Smooth muscle cell (in vitro differentiated cells): ENCODE results near the gene LSM4. TPM values are rescaled to one million over a fixed set of nuclear protein-coding genes. Genes with fewer than 3 reads are reported as not detected.

Source experiments
- DNase-seq: peaks from one replicate; lab custom pipeline; 2025; ENCODE audit not compliant: unreplicated experiment; lab: John Stamatoyannopoulos, UW
- H2AFZ ChIP-seq: fragments of 200-600 bp; sonication (generic); 2 replicates; pipeline ENCODE4 v1.6.0; 2016; ENCODE audit warnings: antibody characterized with exemption, low read depth, mild to moderate bottlenecking
- H3F3A ChIP-seq: fragments of 200-600 bp; sonication (generic); 2 replicates; pipeline ENCODE4 v1.6.0; 2017; ENCODE audit warnings: antibody characterized with exemption, low read depth
- H3K27ac ChIP-seq: fragments of 200-600 bp; sonication (generic); 2 replicates; pipeline ENCODE4 v1.5.1; 2016; ENCODE audit warnings: low read depth, mild to moderate bottlenecking
- H3K27me3 ChIP-seq: fragments of 200-600 bp; sonication (generic); 2 replicates; pipeline ENCODE4 v1.6.1; 2016; ENCODE audit warnings: low read depth, mild to moderate bottlenecking
- H3K36me3 ChIP-seq: fragments of 200-600 bp; sonication (generic); 2 replicates; pipeline ENCODE4 v1.5.1; 2016; ENCODE audit warnings: low read depth
- H3K4me1 ChIP-seq: fragments of 200-600 bp; sonication (generic); 2 replicates; pipeline ENCODE4 v1.5.1; 2016; ENCODE audit warnings: low read depth
- H3K4me2 ChIP-seq: fragments of 200-600 bp; sonication (generic); 2 replicates; pipeline ENCODE4 v1.6.0; 2016; ENCODE audit warnings: mild to moderate bottlenecking
- H3K4me3 ChIP-seq: fragments of 200-600 bp; sonication (generic); 2 replicates; pipeline ENCODE4 v1.5.1; 2016; ENCODE audit warnings: mild to moderate bottlenecking
- H3K79me2 ChIP-seq: fragments of 200-600 bp; sonication (generic); 2 replicates; pipeline ENCODE4 v1.6.0; 2016; ENCODE audit warnings: low read depth, mild to moderate bottlenecking
- H3K9ac ChIP-seq: fragments of 200-600 bp; sonication (generic); 2 replicates; pipeline ENCODE4 v1.6.0; 2016; ENCODE audit warnings: low read depth
- H3K9me3 ChIP-seq: fragments of 200-600 bp; sonication (generic); replicated peaks from 2 replicates; pipeline ENCODE4 v1.5.1; 2016; ENCODE audit warnings: low read depth
- H4K20me1 ChIP-seq: fragments of 200-600 bp; sonication (generic); 2 replicates; pipeline ENCODE4 v1.6.0; 2016; ENCODE audit warnings: low read depth
- WGBS: methylation state at CpG from one replicate; pipeline ENCODE4 v1.1.7; 2016; ENCODE audit warnings: low lambda C conversion rate; 5-methylcytosine and 5-hydroxymethylcytosine counted together
- polyA plus RNA-seq: library from polyadenylated mRNA; unstranded; fragments of >200 nt; fragmentation: Nextera tagmentation; extraction: Ambion mirVana; gene quantifications from 2 replicates; pipeline ENCODE4 v1.2.1, GENCODE V29; 2016
- total RNA-seq: library from RNA; depleted of rRNA; stranded (reverse); fragments of >200 nt; gene quantifications from 2 replicates; pipeline ENCODE4 v1.2.3, GENCODE V29; 2014
- TF ChIP-seq, protein P1 (sequence below): fragments of 200-600 bp; sonication (generic); IDR thresholded peaks from 2 replicates; pipeline ENCODE4 v1.5.1; 2017; ENCODE audit warnings: borderline replicate concordance, mild to moderate bottlenecking, antibody characterized with exemption; ENCODE audit not compliant: insufficient read depth, poor library complexity, severe bottlenecking

LSM4 gene
- total and polyA plus RNA-seq, 2 experiments from 2014 or later = 116 to 156 TPM

DNA sequence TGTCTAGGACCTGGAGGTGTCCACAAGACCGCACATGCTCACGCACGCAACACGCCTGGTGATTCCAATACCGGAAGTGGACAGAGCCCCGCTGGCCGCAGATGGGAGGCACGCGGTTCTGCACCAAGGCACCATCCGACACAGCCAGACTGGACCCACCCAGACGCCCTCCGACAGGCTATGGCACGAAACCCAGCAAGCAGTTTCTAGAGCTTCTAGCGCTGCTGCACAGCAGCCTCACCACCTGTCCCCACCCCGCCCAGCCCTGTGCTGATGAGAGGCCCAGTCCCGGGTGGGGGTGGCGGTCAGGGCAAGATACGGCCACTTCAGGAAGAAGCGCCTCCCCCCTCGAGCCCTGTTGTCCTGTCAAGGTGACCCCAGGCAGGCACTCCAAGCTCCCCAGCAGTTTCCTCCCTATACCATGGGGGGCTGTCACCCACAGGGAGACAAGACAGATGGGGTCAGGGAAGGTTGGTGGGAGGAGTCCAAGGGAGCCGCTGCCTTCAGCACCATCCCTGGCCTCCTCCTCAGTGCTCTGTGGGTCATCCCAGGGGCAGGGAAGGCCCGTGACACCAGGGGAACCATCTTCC, 11.3 kb downstream of the LSM4 start:
- Histone ChIP-seq H3K9me3 (no peaks in the 10 kb centered on the region), H3K4me3 (no peak overlapping the region), H3K27me3 (no peaks in the 10 kb centered on the region), H3K36me3 (no peaks in the 10 kb centered on the region), H3K79me2 (peaks cover 5% of the 10 kb centered on the region), H3K9ac (no peak overlapping the region), H2AFZ (no peak overlapping the region), H3F3A (no peaks in the 10 kb centered on the region), H3K4me1 (no peaks in the 10 kb centered on the region), H4K20me1 (no peaks in the 10 kb centered on the region), H3K4me2 (no peak overlapping the region), H3K27ac (no peak overlapping the region)
- 93% methylated on average over 22 of the region's 22 CpGs for WGBS
- DNase-seq = no peak
- TF ChIP-seq, protein P1, sequence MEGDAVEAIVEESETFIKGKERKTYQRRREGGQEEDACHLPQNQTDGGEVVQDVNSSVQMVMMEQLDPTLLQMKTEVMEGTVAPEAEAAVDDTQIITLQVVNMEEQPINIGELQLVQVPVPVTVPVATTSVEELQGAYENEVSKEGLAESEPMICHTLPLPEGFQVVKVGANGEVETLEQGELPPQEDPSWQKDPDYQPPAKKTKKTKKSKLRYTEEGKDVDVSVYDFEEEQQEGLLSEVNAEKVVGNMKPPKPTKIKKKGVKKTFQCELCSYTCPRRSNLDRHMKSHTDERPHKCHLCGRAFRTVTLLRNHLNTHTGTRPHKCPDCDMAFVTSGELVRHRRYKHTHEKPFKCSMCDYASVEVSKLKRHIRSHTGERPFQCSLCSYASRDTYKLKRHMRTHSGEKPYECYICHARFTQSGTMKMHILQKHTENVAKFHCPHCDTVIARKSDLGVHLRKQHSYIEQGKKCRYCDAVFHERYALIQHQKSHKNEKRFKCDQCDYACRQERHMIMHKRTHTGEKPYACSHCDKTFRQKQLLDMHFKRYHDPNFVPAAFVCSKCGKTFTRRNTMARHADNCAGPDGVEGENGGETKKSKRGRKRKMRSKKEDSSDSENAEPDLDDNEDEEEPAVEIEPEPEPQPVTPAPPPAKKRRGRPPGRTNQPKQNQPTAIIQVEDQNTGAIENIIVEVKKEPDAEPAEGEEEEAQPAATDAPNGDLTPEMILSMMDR = no peak

DNA sequence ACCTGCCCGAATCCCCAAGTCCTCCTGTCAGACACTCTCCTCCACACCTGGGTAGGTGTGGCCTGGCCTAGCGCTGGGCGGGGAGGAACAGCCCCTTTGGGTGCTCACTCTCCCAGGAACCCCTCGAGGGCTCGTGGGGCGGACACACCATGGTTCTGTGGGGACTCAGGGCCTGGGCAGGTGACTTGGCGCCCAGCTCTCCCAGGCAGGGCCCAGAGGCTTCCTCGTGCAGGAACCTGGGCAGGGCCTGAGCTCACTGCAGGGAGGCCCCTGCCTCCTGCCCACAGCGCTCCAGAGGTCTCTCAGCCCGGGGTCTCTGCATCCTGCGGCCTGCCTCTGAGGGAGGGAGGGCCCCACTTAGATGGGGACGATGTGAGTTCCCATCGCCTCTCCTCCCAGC, 11.9 kb downstream of the LSM4 start:
- DNase-seq = no peak
- Histone ChIP-seq H3K4me3 (no peak overlapping the region), H3K36me3 (no peaks in the 10 kb centered on the region), H3K9me3 (no peaks in the 10 kb centered on the region), H4K20me1 (no peaks in the 10 kb centered on the region), H3K9ac (no peak overlapping the region), H3K27ac (no peak overlapping the region), H2AFZ (no peak overlapping the region), H3F3A (peaks cover 2% of the 10 kb centered on the region), H3K27me3 (no peaks in the 10 kb centered on the region), H3K4me1 (no peaks in the 10 kb centered on the region), H3K4me2 (no peak overlapping the region), H3K79me2 (peaks cover 5% of the 10 kb centered on the region)
- TF ChIP-seq, protein P1 = no peak
- 97% methylated on average over 13 of the region's 13 CpGs for WGBS

DNA sequence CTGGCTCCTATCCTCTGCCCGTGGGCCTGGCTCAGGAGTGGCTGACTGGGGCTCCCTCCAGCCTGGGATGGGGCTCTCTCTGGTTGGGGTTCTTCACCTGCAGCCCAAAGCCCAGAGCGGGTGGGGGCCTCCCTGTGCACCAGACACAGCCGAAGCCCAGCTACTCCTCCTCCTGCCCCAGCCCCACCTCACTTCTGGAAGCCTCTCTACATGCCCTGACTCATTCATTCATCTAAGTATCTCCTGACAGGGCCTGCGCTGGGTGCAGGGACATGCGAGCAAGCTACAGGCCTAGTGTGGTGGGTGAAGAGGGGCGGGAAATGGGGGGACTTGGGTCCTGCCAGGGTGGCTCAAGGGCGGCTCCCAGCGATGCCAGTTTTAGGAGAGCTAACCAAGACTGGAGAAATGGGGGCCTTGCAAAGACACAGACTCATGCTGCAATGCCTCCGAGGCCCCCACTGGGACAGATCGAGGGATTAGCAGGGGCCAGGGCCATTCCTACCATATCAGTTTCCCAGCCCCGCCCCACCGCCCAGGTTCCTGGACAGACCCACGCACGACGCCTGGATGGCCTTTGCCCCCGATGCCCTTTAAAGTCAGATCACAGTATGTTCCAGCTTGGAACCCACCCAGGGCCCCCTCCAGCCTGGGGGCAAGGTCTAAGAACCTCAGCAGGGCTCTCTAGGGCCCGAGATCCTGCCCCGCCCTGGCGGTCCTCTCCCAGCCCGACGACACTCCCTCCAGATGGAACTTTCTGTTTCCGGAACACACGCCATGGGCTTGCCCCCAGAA, 12.6 kb downstream of the LSM4 start:
- DNase-seq = no peak
- no peaks in the 10 kb centered on the region for H3K27me3 ChIP-seq
- H3K4me1 ChIP-seq = peaks cover 2% of the 10 kb centered on the region
- H3K4me2 ChIP-seq = no peak overlapping the region
- TF ChIP-seq, protein P1 = no peak
- H3K36me3 ChIP-seq = no peaks in the 10 kb centered on the region
- no peak overlapping the region for H3K27ac ChIP-seq
- H3K79me2 ChIP-seq = peaks cover 2% of the 10 kb centered on the region
- no peak overlapping the region for H3K9ac ChIP-seq
- 89% methylated on average over 20 of the region's 23 CpGs for whole genome bisulfite sequencing
- H3K9me3 ChIP-seq = no peaks in the 10 kb centered on the region
- H2AFZ ChIP-seq = no peak overlapping the region
- H3F3A ChIP-seq = peaks cover 6% of the 10 kb centered on the region
- H4K20me1 ChIP-seq = no peaks in the 10 kb centered on the region
- H3K4me3 ChIP-seq = no peak overlapping the region
